ENCODE measurements around the gene ASPSCR1. TPM values are rescaled to one million over a fixed set of nuclear protein-coding genes. Genes with fewer than 3 reads are reported as not detected.

The ASPSCR1 gene
- total and polyA plus RNA-seq, 9 of the 15 experiments (the other 6 are each of a cell fraction or from before 2014, with no cell fraction given) = 0.90 to 36.9 (median 11.6) TPM

DNA sequence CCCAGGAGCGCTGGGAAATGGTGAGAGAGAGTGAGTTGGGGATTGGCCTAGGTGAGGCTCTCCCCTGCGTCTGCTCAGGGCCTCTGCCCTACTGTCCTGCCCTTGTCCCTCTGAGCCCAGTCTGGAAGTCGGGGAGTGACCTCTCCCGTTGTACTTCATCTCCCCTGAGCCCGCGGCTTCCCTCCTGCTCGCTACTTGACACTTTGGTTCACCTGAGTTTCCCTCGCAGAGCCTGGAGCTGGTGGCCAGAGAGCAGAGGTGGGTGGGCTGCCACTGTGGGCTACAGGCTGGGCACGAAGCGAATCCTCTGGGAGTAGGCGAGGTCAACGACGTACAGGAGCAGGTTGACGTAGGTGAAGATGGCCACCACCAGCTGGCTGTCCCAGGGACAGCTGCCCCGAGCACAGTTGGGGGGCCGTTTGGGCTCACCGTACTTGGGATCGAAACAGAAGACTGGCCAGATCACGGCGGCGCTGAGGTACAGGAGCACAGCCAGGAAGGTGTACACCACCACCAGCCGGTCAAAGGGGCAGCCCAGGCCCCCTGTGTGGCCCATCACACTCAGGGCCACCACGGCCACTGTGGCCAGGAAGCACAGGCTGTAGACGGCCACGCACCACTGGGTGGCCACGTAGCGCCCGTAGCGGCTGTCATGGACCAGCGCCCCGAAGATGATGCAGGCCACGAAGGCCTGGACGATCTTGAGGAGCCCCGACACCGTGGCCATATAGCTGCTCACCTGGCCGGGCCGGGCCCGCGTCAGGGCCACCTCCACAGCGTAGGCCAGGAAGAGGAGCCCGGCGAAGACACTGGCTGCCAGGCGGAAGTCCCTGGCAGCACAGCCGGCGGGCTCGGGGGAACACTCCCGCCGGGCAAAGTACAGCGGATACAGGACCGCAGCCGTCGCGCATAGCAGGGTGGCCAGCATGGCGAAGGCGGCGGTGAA is 36.6 kb upstream of the ASPSCR1 start (continued):
- TF ChIP-seq RBFOX2 (IDR thresholded peaks at IDR 0.05; ENCODE audit: low read depth, low read length) (0 out of 2 replicates have a peak, but pooled peaks have one; percentile 8), SMAD2 (IDR thresholded peaks at IDR 0.05; ENCODE audit: low read depth, low read length) (no peak), POLR2G (IDR thresholded peaks at IDR 0.05; ENCODE audit: low read depth, low read length) (0 out of 2 replicates have a peak, but pooled peaks have one; percentile 3), TCF3 (CRISPR knock-in tag; IDR thresholded peaks at IDR 0.05) (no peak)
- TF ChIP-seq, protein P1, sequence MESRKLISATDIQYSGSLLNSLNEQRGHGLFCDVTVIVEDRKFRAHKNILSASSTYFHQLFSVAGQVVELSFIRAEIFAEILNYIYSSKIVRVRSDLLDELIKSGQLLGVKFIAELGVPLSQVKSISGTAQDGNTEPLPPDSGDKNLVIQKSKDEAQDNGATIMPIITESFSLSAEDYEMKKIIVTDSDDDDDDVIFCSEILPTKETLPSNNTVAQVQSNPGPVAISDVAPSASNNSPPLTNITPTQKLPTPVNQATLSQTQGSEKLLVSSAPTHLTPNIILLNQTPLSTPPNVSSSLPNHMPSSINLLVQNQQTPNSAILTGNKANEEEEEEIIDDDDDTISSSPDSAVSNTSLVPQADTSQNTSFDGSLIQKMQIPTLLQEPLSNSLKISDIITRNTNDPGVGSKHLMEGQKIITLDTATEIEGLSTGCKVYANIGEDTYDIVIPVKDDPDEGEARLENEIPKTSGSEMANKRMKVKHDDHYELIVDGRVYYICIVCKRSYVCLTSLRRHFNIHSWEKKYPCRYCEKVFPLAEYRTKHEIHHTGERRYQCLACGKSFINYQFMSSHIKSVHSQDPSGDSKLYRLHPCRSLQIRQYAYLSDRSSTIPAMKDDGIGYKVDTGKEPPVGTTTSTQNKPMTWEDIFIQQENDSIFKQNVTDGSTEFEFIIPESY (CRISPR knock-in tag; IDR thresholded peaks at IDR 0.05) = peak; percentile 34
- TF ChIP-seq, protein P2, sequence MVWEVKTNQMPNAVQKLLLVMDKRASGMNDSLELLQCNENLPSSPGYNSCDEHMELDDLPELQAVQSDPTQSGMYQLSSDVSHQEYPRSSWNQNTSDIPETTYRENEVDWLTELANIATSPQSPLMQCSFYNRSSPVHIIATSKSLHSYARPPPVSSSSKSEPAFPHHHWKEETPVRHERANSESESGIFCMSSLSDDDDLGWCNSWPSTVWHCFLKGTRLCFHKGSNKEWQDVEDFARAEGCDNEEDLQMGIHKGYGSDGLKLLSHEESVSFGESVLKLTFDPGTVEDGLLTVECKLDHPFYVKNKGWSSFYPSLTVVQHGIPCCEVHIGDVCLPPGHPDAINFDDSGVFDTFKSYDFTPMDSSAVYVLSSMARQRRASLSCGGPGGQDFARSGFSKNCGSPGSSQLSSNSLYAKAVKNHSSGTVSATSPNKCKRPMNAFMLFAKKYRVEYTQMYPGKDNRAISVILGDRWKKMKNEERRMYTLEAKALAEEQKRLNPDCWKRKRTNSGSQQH (CRISPR knock-in tag; IDR thresholded peaks at IDR 0.05) = no peak

All from K562 (cell line).